K562 (cell line): ENCODE data around the gene GSTA2. TPM values are rescaled to one million over a fixed set of nuclear protein-coding genes. Genes with fewer than 3 reads are reported as not detected.

ENCODE experiments used
- ARHGAP35 ChIP-seq: fragments of 450-650 bp; IDR thresholded peaks from 2 replicates; pipeline ENCODE4 v1.6.1; 2018; ENCODE audit not compliant: partially characterized antibody
- C11orf30 ChIP-seq: fragments of 450-650 bp; IDR thresholded peaks from 2 replicates; pipeline ENCODE4 v1.6.1; 2016; ENCODE audit warnings: low read depth, mild to moderate bottlenecking
- E2F6 ChIP-seq, 2 experiments: IDR thresholded peaks; 2 replicates each; pipeline ENCODE4 v1.6.1; 2011; ENCODE audit warnings: borderline replicate concordance in 1 of 2, control low read depth in 1 of 2, low read depth in 1 of 2, low read length in 1 of 2, mild to moderate bottlenecking in 1 of 2, mixed read lengths in 1 of 2, moderate library complexity in 1 of 2; ENCODE audit not compliant: insufficient read depth in 1 of 2, insufficient read length in 1 of 2, poor library complexity in 1 of 2, severe bottlenecking in 1 of 2; ENCODE audit errors: extremely low read depth in 1 of 2
- FOS ChIP-seq: IDR thresholded peaks from 3 replicates; pipeline ENCODE4 v1.6.1; 2011; ENCODE audit not compliant: insufficient read length; ENCODE audit errors: extremely low read depth
- HNRNPLL ChIP-seq: fragments of 200-400 bp; formaldehyde crosslinking; IDR thresholded peaks from 2 replicates; pipeline ENCODE4 v1.6.1; 2017; ENCODE audit warnings: low read length, low read depth, mild to moderate bottlenecking; ENCODE audit not compliant: poor library complexity, severe bottlenecking
- MAFF ChIP-seq: IDR thresholded peaks from 2 replicates; pipeline ENCODE4 v1.6.1; 2012; ENCODE audit warnings: low read length, improper control_type of control experiment
- MAFG ChIP-seq: fragments of 450-650 bp; conservative IDR thresholded peaks from 2 replicates; pipeline ENCODE4 v1.6.1; 2016; ENCODE audit warnings: missing genetic modification characterization, missing compliant biosample characterization
- MEIS2 ChIP-seq: fragments of 450-650 bp; IDR thresholded peaks from 2 replicates; pipeline ENCODE4 v1.6.1; 2014; ENCODE audit warnings: mild to moderate bottlenecking; ENCODE audit not compliant: partially characterized antibody
- POLR3G ChIP-seq: IDR thresholded peaks from 2 replicates; pipeline ENCODE4 v1.6.1; 2011; ENCODE audit not compliant: insufficient read length, insufficient replicate concordance; ENCODE audit errors: extremely low read depth
- SMAD2 ChIP-seq: fragments of 150-350 bp; IDR thresholded peaks from 2 replicates; pipeline ENCODE4 v1.6.1; 2014; ENCODE audit warnings: low read depth, mild to moderate bottlenecking, low read length
- SP1 ChIP-seq: sonication (generic); formaldehyde crosslinking; IDR thresholded peaks from 2 replicates; pipeline ENCODE4 v1.8.1; 2022; ENCODE audit warnings: mild to moderate bottlenecking, missing genetic modification reagents
- TCFL5 ChIP-seq: fragments of 250-450 bp; sonication (Bioruptor Pico); conservative IDR thresholded peaks from 2 replicates; pipeline ENCODE4 v1.6.1; 2021; ENCODE audit warnings: mild to moderate bottlenecking, moderate library complexity, matching md5 sums
- ZNF175 ChIP-seq: fragments of 200-800 bp; sonication (Bioruptor generic); IDR thresholded peaks from 2 replicates; pipeline ENCODE4 v1.6.1; 2016; ENCODE audit warnings: low read depth, mild to moderate bottlenecking, missing genetic modification characterization, missing compliant biosample characterization
- ZNF57 ChIP-seq: fragments of 450-650 bp; formaldehyde crosslinking; IDR thresholded peaks from 2 replicates; pipeline ENCODE4 v1.4.0; 2020; ENCODE audit warnings: mild to moderate bottlenecking, moderate library complexity
- ZNF766 ChIP-seq: fragments of 200-800 bp; sonication (Bioruptor generic); conservative IDR thresholded peaks from 2 replicates; pipeline ENCODE4 v1.6.1; 2016; ENCODE audit warnings: missing genetic modification characterization, missing compliant biosample characterization
- ZZZ3 ChIP-seq: fragments of 450-650 bp; IDR thresholded peaks from 2 replicates; pipeline ENCODE4 v1.6.1; 2016; ENCODE audit warnings: antibody characterized with exemption, mild to moderate bottlenecking, moderate library complexity
- polyA plus RNA-seq, 8 experiments: library from polyadenylated mRNA; depleted of rRNA in 4 of 8; stranded (reverse) in 5 of 8; unstranded in 3 of 8; fragments of >200 nt; fragmentation: Nextera tagmentation in 2 of 8; fragmentation: Illumina TruSeq in 1 of 8; extraction: Ambion mirVana in 2 of 8; extraction: Trizol in 1 of 8; gene quantifications; 2 replicates each; pipeline versions ENCODE4 v1.2.1 to v1.2.3, GENCODE V29; 2011 to 2014; ENCODE audit warnings: inconsistent platforms in 1 of 8, missing spikeins in 1 of 8
- total RNA-seq, 7 experiments: library from RNA; depleted of rRNA in 6 of 7; stranded (reverse); fragments of >200 nt in 6 of 7; fragmentation: Illumina TruSeq in 2 of 7; extraction: Trizol in 2 of 7; gene quantifications; 2 replicates each; pipeline versions ENCODE4 v1.2.1 to v1.2.3, GENCODE V29; 2011 to 2021; ENCODE audit warnings: low replicate concordance in 1 of 7
- TF ChIP-seq, protein P1 (sequence below): sonication (generic); formaldehyde crosslinking; IDR thresholded peaks from 2 replicates; pipeline ENCODE4 v1.8.0; 2023; ENCODE audit warnings: missing genetic modification reagents, mild to moderate bottlenecking, borderline replicate concordance
- TF ChIP-seq, protein P2 (sequence below): IDR thresholded peaks from 3 replicates; pipeline ENCODE4 v1.6.1; 2011; ENCODE audit warnings: borderline replicate concordance, mild to moderate bottlenecking; ENCODE audit not compliant: insufficient read length, insufficient read depth
- TF ChIP-seq, protein P3 (sequence below): sonication (generic); formaldehyde crosslinking; IDR thresholded peaks from 2 replicates; pipeline ENCODE4 v1.8.1; 2023; ENCODE audit warnings: mild to moderate bottlenecking, missing genetic modification reagents

GSTA2 gene
- total and polyA plus RNA-seq, 9 of the 15 experiments (the other 6 are each of a cell fraction or from before 2014, with no cell fraction given) = 0.11 to 0.24 (median 0.14) TPM; not detected in 3

DNA sequence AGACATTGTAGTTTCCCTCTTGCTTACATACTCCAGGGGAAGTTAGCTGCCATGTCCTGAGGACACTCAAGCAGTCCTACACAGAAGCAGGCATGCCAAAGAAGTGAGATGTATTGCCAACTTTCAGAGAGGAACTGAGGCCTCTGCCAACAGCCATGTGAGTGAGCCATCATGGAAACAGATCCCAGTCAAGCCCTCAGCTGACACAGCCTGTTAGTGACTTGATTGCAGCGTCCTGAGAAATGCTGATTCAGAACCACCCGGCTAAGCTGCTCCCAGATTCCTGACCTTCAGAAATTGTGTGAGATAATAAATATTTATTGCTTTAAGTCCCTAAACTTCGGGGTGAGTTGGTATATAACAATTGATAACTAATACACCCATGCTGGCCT is 38.1 kb downstream of the GSTA2 start (continued):
- TF ChIP-seq E2F6 (IDR thresholded peaks at IDR 0.05; ENCODE audit: borderline replicate concordance in 1 of 2, extremely low read depth in 1 of 2, insufficient read depth in 1 of 2, insufficient read length in 1 of 2, low read depth in 1 of 2, low read length in 1 of 2, poor library complexity in 1 of 2, severe bottlenecking in 1 of 2) (no peak), FOS (no peak), SMAD2 (no peak), MAFG (tag) (peak; percentile 26), HNRNPLL (no peak), ZNF57 (no peak), ZNF175 (CRISPR knock-in tag) (no peak), C11orf30 (peak; percentile 77), TCFL5 (no peak), MAFF (peak; percentile 40; the same call in 1 of the 2 replicates), POLR3G (no peak), ZZZ3 (no peak), MEIS2 (no peak), ZNF766 (CRISPR knock-in tag) (no peak), SP1 (no peak), ARHGAP35 (no peak)
- TF ChIP-seq, protein P1, sequence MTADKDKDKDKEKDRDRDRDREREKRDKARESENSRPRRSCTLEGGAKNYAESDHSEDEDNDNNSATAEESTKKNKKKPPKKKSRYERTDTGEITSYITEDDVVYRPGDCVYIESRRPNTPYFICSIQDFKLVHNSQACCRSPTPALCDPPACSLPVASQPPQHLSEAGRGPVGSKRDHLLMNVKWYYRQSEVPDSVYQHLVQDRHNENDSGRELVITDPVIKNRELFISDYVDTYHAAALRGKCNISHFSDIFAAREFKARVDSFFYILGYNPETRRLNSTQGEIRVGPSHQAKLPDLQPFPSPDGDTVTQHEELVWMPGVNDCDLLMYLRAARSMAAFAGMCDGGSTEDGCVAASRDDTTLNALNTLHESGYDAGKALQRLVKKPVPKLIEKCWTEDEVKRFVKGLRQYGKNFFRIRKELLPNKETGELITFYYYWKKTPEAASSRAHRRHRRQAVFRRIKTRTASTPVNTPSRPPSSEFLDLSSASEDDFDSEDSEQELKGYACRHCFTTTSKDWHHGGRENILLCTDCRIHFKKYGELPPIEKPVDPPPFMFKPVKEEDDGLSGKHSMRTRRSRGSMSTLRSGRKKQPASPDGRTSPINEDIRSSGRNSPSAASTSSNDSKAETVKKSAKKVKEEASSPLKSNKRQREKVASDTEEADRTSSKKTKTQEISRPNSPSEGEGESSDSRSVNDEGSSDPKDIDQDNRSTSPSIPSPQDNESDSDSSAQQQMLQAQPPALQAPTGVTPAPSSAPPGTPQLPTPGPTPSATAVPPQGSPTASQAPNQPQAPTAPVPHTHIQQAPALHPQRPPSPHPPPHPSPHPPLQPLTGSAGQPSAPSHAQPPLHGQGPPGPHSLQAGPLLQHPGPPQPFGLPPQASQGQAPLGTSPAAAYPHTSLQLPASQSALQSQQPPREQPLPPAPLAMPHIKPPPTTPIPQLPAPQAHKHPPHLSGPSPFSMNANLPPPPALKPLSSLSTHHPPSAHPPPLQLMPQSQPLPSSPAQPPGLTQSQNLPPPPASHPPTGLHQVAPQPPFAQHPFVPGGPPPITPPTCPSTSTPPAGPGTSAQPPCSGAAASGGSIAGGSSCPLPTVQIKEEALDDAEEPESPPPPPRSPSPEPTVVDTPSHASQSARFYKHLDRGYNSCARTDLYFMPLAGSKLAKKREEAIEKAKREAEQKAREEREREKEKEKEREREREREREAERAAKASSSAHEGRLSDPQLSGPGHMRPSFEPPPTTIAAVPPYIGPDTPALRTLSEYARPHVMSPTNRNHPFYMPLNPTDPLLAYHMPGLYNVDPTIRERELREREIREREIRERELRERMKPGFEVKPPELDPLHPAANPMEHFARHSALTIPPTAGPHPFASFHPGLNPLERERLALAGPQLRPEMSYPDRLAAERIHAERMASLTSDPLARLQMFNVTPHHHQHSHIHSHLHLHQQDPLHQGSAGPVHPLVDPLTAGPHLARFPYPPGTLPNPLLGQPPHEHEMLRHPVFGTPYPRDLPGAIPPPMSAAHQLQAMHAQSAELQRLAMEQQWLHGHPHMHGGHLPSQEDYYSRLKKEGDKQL (CRISPR knock-in tag) = no peak
- TF ChIP-seq, protein P2, sequence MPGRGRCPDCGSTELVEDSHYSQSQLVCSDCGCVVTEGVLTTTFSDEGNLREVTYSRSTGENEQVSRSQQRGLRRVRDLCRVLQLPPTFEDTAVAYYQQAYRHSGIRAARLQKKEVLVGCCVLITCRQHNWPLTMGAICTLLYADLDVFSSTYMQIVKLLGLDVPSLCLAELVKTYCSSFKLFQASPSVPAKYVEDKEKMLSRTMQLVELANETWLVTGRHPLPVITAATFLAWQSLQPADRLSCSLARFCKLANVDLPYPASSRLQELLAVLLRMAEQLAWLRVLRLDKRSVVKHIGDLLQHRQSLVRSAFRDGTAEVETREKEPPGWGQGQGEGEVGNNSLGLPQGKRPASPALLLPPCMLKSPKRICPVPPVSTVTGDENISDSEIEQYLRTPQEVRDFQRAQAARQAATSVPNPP = no peak
- TF ChIP-seq, protein P3, sequence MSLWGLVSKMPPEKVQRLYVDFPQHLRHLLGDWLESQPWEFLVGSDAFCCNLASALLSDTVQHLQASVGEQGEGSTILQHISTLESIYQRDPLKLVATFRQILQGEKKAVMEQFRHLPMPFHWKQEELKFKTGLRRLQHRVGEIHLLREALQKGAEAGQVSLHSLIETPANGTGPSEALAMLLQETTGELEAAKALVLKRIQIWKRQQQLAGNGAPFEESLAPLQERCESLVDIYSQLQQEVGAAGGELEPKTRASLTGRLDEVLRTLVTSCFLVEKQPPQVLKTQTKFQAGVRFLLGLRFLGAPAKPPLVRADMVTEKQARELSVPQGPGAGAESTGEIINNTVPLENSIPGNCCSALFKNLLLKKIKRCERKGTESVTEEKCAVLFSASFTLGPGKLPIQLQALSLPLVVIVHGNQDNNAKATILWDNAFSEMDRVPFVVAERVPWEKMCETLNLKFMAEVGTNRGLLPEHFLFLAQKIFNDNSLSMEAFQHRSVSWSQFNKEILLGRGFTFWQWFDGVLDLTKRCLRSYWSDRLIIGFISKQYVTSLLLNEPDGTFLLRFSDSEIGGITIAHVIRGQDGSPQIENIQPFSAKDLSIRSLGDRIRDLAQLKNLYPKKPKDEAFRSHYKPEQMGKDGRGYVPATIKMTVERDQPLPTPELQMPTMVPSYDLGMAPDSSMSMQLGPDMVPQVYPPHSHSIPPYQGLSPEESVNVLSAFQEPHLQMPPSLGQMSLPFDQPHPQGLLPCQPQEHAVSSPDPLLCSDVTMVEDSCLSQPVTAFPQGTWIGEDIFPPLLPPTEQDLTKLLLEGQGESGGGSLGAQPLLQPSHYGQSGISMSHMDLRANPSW (CRISPR knock-in tag) = no peak
